Endometrium (tissue), 2 donors: ENCODE measurements around the gene MED17.

Experiments
- FAIRE-seq: peaks from 2 replicates; lab custom pipeline; 2012; peaks lifted over from hg19 to GRCh38; lab: Jason Lieb, UNC
- donor health status: control.
- donor health status: control.

MED17 gene

GRCh38 chr11:93849751-93850593 lies 65.9 kb downstream of the MED17 start:
- no peak for FAIRE-seq

- FAIRE-seq, result no peak
Measured at GRCh38 chr11:93850594-93851018, 66.5 kb downstream of the MED17 start, which contains the start of gene VSTM5. VSTM5 (minus strand) TSS chr11:93850618; CDS start chr11:93850502, 116 bp downstream.

- FAIRE-seq, result no peak
Measured at GRCh38 chr11:93852242-93852641, 68.2 kb downstream of the MED17 start.

- FAIRE-seq, result no peak
Measured at GRCh38 chr11:93857413-93858120, 73.5 kb downstream of the MED17 start.

- FAIRE-seq, result no peak
Measured at GRCh38 chr11:93858121-93858775, 74.2 kb downstream of the MED17 start.

- FAIRE-seq, result no peak
Measured at GRCh38 chr11:93861808-93862207, 77.7 kb downstream of the MED17 start.
